VCaP (cell line): Measurements from ENCODE around the gene GXYLT2.

Experiments
- H3K27ac ChIP-seq: fragments of 450-650 bp; 2 replicates; pipeline ENCODE4 v1.5.1; 2017
- TF ChIP-seq, protein P1 (sequence below): fragments of 450-650 bp; conservative IDR thresholded peaks from 2 replicates; pipeline ENCODE4 v1.5.1; 2017; ENCODE audit warnings: mild to moderate bottlenecking, moderate library complexity

Gene GXYLT2

DNA sequence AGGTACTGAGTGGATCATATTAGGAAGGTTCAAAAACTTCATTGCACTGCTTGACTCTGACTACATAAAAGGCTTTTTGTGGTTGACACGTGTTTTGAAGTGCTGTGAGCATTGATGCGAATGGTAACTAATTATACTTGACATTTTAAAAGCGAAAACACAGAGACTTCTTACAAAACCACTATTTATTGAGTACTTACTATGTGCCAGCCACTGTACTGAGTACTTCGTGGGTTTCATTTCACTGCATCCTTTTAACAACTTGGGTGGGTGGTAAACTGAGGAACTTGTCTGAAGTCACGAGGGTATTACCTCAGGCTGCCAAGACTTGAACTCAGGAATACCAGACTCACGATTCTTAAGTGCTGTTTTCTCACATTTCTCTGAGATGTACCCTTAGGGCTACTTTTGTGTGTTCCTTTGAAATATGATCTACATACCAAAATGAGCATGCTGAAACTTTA, 63.4 kb downstream of the GXYLT2 start:
- TF ChIP-seq, protein P1, sequence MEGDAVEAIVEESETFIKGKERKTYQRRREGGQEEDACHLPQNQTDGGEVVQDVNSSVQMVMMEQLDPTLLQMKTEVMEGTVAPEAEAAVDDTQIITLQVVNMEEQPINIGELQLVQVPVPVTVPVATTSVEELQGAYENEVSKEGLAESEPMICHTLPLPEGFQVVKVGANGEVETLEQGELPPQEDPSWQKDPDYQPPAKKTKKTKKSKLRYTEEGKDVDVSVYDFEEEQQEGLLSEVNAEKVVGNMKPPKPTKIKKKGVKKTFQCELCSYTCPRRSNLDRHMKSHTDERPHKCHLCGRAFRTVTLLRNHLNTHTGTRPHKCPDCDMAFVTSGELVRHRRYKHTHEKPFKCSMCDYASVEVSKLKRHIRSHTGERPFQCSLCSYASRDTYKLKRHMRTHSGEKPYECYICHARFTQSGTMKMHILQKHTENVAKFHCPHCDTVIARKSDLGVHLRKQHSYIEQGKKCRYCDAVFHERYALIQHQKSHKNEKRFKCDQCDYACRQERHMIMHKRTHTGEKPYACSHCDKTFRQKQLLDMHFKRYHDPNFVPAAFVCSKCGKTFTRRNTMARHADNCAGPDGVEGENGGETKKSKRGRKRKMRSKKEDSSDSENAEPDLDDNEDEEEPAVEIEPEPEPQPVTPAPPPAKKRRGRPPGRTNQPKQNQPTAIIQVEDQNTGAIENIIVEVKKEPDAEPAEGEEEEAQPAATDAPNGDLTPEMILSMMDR: no peak
- H3K27ac ChIP-seq: no peak overlapping the region

DNA sequence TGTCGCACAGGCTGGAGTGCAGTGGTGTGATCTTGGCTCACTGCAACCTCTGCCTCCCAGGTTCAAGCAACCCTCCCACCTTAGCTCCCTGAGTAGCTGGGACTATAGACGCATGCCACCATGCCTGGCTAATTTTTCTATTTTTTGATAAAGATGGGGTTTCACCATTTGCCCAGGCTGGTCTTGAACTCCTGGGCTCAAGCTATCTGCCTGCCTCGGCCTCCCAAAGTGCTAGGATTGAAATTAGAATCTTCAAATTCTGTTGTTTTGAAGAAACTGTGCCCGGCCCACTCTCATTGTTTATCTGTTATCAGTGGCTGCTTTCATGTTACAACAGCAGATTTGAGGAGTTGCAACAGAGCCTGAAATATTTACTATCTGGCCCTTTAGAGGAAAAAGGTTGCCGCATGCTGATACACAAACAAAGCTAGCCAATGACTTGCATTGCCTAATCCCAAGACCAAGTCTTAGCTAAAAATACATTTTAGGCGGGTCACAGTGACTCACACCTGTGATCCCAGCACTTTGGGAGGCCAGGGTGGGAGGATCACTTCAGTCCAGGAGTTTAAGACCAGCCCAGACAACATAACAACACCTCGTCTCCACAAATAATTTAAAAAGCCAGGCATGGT, 65.6 kb downstream of the GXYLT2 start:
- no peak overlapping the region for H3K27ac ChIP-seq
- TF ChIP-seq, protein P1: no peak

DNA sequence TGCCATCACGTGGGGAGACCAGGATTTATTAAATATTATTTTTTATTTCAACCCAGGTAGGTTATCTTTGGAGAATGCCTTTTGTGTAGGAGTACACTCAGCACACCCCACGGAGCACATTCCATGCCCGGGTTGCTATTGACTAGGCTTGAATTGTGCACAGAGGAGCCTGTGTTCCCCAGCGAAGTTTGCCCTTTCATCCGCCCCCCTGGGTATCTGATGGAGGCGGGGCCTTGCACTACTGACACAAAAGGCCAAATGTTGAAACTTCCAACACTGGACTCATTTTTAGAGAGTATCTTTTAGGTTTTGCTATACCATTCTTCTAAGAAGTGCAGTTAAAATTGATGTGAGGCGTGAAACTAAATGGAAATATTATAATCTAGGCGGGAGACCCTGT, 69.5 kb downstream of the GXYLT2 start:
- TF ChIP-seq, protein P1: no peak
- H3K27ac ChIP-seq: no peak overlapping the region

DNA sequence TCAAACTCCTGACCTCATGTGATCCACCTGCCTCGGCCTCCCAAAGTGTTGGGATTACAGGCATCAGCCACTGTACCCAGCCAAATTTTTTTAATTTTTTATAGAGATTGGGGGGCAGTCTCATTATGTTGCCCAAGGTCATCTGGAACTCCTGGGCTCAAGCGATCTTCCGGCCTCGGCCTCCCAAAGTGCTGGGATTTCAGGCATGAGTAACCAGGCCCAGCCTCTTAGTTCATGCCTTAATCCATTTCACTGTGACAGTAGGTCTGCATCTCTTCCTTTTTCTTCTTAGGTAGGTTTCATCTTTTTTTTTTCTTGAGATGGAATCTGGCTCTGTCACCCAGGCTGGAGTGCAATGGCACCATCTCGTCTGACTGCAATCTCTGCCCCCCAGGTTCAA, 71.5 kb downstream of the GXYLT2 start:
- no peak overlapping the region for H3K27ac ChIP-seq
- TF ChIP-seq, protein P1: no peak

DNA sequence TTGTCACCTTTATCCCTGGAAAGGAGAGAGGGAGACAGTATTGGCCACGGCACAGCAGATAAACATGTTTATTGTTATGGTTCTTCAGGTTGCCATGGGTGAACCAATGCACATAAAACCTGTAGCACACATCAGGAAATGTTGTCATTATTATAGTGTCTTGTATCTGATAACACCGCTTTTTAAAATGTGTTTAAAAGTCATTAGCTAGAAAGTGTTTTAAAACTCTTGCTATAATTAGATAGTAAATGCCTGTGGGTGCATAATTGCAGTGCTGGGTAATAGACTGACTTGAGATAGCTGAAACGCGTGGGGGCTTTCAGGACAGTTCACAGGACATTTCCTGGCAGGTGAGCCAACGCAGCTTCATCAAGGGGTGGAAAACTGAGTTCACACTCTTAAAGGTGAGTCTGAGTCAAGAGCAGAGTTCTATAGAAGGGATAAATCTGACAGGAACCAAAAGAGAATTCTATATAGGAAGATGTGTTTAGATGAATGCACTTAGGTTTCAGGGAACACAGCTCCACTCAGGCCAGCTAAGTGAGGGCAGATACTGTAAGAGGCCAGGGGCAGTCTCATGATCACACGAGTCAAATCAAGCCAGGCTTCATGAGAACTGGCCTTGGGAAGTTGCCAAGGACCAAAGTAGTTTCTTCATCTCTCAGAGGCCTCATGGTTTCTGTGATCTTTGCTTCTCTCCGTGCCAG, 73.1 kb downstream of the GXYLT2 start:
- TF ChIP-seq, protein P1: no peak
- H3K27ac ChIP-seq: peak overlapping the region; percentile 16; the same call in 1 of the 2 replicates

DNA sequence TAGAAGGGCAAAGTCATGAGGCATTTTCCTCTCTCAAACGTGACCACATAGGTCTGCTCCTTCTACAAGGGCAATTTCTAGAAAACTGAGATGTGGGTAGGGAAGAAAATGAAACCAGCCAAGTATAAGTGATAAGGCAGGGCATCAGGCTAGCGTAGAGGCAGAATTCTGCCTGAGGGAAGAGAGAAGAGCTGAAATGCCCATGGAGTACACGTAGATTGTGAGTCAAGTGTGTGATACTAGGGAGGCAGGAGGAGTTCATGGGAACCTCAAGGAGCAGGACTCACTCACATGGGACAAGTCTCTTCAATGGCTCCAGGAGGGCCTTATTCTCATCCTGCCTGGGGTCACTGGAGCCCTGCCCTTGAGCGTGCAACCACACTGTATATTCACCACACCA, 73.9 kb downstream of the GXYLT2 start:
- H3K27ac ChIP-seq: no peak overlapping the region; the same call in 1 of the 2 replicates
- TF ChIP-seq, protein P1: no peak

DNA sequence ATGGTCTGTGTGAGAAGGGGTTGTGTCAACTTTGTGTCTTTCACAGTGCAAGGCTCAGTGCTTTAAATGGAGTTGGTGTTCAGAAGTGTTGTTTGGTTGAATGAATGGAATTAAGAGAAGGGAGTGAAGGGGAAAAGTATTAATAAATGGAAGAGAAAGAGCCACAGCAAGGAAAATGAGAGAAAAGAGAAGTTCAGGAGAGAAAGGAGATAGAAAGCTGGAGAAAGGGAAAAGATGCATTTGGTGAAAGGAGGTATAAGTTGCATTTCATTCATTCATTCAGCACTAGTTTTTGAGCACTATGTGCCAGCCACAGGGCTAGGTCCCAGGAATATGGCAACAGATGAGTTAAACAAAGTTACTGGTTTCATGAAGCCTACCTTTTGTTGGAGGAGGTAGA, 74.5 kb downstream of the GXYLT2 start:
- TF ChIP-seq, protein P1: no peak
- no peak overlapping the region for H3K27ac ChIP-seq
